ENCODE results near the gene HTATIP2. TPM values are rescaled to one million over a fixed set of nuclear protein-coding genes. Genes with fewer than 3 reads are reported as not detected.

The HTATIP2 gene
- total and polyA plus RNA-seq, 9 donors, result 9.8 to 51.8 (median 15.8) TPM

- TF ChIP-seq CTCF (IDR thresholded peaks at IDR 0.05), result no peak
- TF ChIP-seq EP300 (IDR thresholded peaks at IDR 0.05), result no peak
- no peak for TF ChIP-seq POLR2A (IDR thresholded peaks at IDR 0.05)
- Histone ChIP-seq H3K9me3 (no peaks in the 10 kb centered on the region), H3K27ac (no peak overlapping the region), H3K27me3 (no peaks in the 10 kb centered on the region), H3K4me1 (ENCODE audit: insufficient read depth) (no peaks in the 10 kb centered on the region), H3K4me3 (no peak overlapping the region), H3K36me3 (no peaks in the 10 kb centered on the region)
- no peak for DNase-seq
- 83 to 88% (median 86%) methylated on average over 1 of the region's 1 CpG for WGBS, 3 donors
- intact Hi-C loops (cut with DNase I), result no loop called here
Measured at GRCh38 chr11:20336056-20336455, 27.5 kb upstream of the HTATIP2 start.

- Histone ChIP-seq H3K36me3 (no peaks in the 10 kb centered on the region), H3K27ac (no peak overlapping the region), H3K4me3 (no peak overlapping the region), H3K4me1 (ENCODE audit: insufficient read depth) (no peaks in the 10 kb centered on the region), H3K9me3 (no peaks in the 10 kb centered on the region), H3K27me3 (no peaks in the 10 kb centered on the region)
- no peak for DNase-seq
- 16 to 20% (median 18%) methylated on average over 9 of the region's 9 CpGs for WGBS, 3 donors
- intact Hi-C loops (cut with DNase I), result no loop called here
- no peak for TF ChIP-seq EP300 (IDR thresholded peaks at IDR 0.05)
- TF ChIP-seq CTCF (IDR thresholded peaks at IDR 0.05), result no peak
- no peak for TF ChIP-seq POLR2A (IDR thresholded peaks at IDR 0.05)
Measured at GRCh38 chr11:20337526-20338154, 25.9 kb upstream of the HTATIP2 start.

- H3K9me3 ChIP-seq, result no peaks in the 10 kb centered on the region
- intact Hi-C loops (cut with DNase I), result loop anchor here in 1 of 4 donors (5.0 kb wide), 1 partner anchor 1245 kb away; no protein-coding TSS in a partner anchor
- no peak for TF ChIP-seq EP300 (IDR thresholded peaks at IDR 0.05)
- no peaks in the 10 kb centered on the region for H3K36me3 ChIP-seq
- no peaks in the 10 kb centered on the region for H3K27me3 ChIP-seq
- WGBS, 3 donors, result 20 to 33% (median 25%) methylated on average over 17 to 26 of the region's 26 CpGs
- DNase-seq, result no peak
- H3K4me3 ChIP-seq, result no peak overlapping the region
- no peak overlapping the region for H3K27ac ChIP-seq
- no peaks in the 10 kb centered on the region for H3K4me1 ChIP-seq (ENCODE audit: insufficient read depth)
Measured at GRCh38 chr11:20342347-20343141, 21.0 kb upstream of the HTATIP2 start.

GRCh38 chr11:20351136-20351535, 12.4 kb upstream of the HTATIP2 start:
- Histone ChIP-seq H3K9me3 (no peaks in the 10 kb centered on the region), H3K27ac (no peak overlapping the region), H3K27me3 (no peaks in the 10 kb centered on the region), H3K4me3 (no peak overlapping the region), H3K4me1 (ENCODE audit: insufficient read depth) (no peaks in the 10 kb centered on the region), H3K36me3 (no peaks in the 10 kb centered on the region)
- TF ChIP-seq POLR2A (IDR thresholded peaks at IDR 0.05) (no peak), CTCF (IDR thresholded peaks at IDR 0.05) (no peak), EP300 (IDR thresholded peaks at IDR 0.05) (no peak)
- no peak for DNase-seq
- 76 to 83% (median 80%) methylated on average over 7 of the region's 7 CpGs for WGBS, 3 donors
- intact Hi-C loops (cut with DNase I), result loop anchor here in 2 of 4 donors (10.0 kb wide), 3 partner anchors 216 to 786 kb away; no protein-coding TSS in a partner anchor

All from ovary (tissue), 9 donors.